ENCODE results near the gene ATRX. TPM values are rescaled to one million over a fixed set of nuclear protein-coding genes. Genes with fewer than 3 reads are reported as not detected.
"Not testable (repeated sequence)": the region's sequence is repeated elsewhere in the genome, so short reads cannot be mapped to it uniquely, and the experiment has no call there.

Gene ATRX
- total RNA-seq, 1 donor from 2014 or later, result 97.7 TPM

GRCh38 chrX:77635373-77635772 is 150.6 kb downstream of the ATRX start:
- no peak for DNase-seq (ENCODE audit: low spot score)

DNA sequence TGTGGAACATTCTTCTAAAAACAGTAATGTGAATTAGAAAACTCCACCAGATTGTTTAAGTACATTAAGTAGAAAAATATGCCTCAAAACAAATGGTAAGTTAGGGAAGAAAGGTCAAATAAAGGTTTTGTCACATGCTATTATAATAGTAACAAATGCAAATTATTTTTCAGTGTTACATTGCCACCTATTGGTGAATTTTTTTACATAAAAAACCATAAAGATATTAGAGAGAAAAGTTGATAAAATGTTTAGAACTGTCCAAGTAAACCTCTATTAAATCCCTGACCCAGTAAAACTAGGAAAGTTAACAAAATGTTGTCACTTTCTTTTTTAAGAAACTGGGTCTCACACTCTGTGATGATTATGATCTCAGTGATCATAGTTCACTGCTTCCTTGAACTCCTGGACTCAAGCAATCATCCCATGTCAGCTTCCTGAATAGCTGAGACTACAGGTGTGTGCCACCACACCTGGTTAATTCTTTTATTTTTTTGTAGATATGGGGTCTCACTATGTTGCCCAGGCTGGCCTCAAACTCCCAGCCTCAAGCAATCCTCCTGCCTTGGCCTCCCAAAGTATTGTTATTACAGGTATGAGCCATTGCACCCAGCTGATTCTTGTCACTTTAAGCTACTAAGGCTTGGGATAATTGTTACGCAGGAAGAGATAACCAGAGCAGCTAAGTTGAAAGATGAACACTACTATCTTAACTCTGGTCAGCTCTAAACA is 157.6 kb downstream of the ATRX start:
- no peak for DNase-seq (ENCODE audit: low spot score)

DNA sequence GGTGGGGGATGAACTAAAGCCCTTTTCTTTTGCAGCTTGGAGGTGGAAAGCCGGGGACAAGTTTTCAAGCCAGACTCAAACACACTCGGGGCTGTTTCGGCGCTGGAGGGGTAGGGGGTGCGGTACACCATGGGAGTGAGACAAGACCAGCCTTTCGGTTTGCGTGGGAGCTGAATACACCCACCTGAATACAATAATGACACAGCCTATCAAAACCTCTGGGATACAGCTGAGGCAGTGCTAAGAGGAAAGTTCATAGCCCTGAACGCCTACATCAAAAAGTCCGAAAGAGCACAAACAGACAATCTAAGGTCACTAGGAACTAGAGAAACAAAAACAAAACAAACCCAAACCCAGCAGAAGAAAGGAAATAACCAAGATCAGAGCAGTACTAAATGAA is 163.3 kb downstream of the ATRX start:
- no peak for DNase-seq (ENCODE audit: low spot score)

- DNase-seq (ENCODE audit: low spot score), result no peak
Measured at GRCh38 chrX:77622233-77622632, 163.8 kb downstream of the ATRX start.

- not testable (repeated sequence) for DNase-seq (ENCODE audit: low spot score)
Measured at GRCh38 chrX:77621453-77621852, 164.6 kb downstream of the ATRX start.

- DNase-seq (ENCODE audit: low spot score), result no peak
Measured at GRCh38 chrX:77617206-77617605, 168.8 kb downstream of the ATRX start.

- DNase-seq (ENCODE audit: low spot score), result no peak
Measured at GRCh38 chrX:77603635-77604336, 182.2 kb downstream of the ATRX start.

GRCh38 chrX:77597511-77597910 is 188.5 kb downstream of the ATRX start:
- DNase-seq (ENCODE audit: low spot score), result no peak

DNA sequence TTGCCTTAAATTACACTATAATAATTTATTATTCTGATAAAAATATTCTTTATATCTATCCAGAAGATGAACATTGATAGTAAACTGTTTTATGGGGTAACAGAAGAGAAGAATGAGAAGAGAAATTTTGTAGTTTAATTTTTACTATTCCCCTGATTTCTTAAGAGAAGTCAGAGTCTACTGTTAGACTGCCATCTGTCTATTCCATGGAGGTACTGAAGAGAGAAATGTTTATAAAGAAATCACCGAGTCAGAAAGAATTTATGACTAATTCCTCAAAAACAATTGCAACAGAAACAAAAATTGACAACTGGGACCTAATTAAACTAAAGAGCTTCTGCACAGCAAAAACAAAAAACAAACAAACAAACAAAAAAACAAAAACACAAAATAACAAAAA is 188.9 kb downstream of the ATRX start:
- no peak for DNase-seq (ENCODE audit: low spot score)

DNA sequence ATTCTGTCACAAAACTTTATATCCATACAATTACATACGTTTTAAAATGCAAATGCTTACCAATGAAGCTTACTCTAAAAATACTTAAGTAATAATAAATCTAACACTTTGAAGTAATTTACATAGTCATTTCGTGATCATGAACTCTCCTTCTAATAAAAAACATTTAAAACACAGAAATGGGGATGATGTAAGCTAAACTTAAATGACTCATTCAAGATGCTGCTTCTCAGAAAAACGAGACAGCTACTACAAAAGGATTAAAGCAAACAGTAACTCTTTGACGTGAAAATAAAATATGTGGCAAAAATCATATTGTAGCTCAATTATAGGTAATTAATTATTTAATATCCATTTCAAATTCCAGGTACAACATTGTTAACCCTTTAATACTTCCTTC is 190.2 kb downstream of the ATRX start:
- DNase-seq (ENCODE audit: low spot score), result no peak

DNA sequence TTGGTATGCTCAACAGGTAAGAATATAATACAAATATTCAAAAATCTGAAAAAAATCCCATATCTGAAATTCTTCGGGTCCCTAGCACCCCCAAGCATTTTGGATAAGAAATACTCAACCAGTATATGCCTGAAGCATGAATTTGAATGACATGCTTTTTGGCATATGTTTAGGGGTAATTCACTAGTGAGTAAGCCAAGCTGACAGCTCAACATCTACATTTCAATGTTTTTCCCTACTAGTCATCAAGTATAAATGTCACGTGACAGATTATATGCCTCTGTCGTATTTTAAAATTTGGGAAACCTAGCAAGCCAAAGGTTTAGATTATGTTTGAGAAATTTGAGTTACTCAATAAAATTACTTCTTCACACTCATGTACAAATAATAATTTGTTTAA is 213.7 kb downstream of the ATRX start:
- DNase-seq (ENCODE audit: low spot score), result no peak

DNA sequence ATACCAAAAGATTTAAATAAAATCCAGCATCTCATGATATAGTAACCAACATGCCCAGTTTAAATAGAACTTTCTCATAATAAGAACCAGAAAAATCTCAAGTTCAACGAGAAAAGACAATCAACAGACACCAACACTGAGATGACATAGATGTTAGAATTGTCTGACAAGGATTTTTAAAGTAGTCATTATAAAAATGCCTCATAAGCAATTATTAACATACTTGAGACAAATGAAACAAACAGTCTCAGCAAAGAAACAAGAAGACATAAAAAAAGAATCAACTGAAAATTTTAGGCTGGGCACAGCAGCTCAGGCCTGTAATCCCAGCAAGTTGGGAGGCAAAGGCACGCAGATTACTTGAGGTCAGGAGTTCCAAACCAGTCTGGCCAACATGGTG is 220.7 kb downstream of the ATRX start:
- DNase-seq (ENCODE audit: low spot score), result no peak

- DNase-seq (ENCODE audit: low spot score), result no peak
Measured at GRCh38 chrX:77564823-77565222, 221.2 kb downstream of the ATRX start.

- no peak for DNase-seq (ENCODE audit: low spot score)
Measured at GRCh38 chrX:77561372-77561771, 224.6 kb downstream of the ATRX start.

DNA sequence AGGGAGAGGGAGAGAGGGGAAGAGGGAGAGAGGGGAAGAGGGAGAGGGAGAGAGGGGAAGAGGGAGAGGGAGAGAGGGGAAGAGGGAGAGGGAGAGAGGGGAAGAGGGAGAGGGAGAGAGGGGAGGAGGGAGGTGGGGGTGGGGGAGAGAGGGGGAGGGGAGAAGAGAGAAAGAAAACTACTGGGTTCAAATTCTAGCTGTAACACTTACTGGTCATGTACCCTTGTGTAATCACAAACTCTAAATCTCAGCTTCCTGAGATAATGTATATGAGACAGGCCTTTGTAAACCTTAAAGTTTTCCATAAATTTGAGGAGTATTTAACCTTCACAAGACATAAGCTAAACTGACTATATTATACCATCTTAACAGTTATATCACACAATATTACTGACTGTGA is 229.7 kb downstream of the ATRX start:
- DNase-seq (ENCODE audit: low spot score), result no peak

GRCh38 chrX:77548751-77549150 is 237.3 kb downstream of the ATRX start:
- DNase-seq (ENCODE audit: low spot score), result no peak

DNA sequence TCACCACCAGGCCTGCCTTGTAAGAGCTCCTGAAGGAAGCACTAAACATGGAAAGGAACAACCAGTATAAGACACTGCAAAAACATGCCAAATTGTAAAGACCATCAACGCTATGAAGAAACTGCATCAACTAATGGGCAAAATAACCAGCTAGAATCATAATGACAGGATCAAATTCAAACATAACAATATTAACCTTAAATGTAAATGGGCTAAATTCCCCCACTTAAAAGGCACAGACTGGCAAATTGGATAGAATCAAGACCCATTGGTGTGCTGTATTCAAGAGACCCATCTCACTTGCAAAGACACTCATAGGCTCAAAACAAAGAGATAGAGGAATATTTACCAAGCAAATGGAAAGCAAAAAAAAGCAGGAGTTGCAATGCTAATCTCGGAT is 246.2 kb downstream of the ATRX start:
- not testable (repeated sequence) for DNase-seq (ENCODE audit: low spot score)

DNA sequence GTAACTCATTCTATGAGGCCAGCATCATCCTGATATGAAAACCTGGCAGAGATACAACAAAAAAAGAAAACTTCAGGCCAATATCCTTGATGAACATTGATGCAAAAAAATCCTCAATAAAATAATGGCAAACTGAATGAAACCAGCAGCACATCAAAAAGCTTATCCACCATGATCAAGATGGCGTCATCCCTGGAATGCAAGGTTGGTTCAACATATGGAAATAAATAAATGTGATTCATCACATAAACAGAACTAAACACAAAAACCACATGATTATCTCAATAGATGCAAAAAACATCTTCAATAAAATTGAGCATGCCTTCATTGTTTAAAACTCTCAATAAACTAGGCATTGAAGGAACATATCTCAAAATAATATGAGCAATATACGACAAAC is 254.8 kb downstream of the ATRX start:
- not testable (repeated sequence) for DNase-seq (ENCODE audit: low spot score)

DNA sequence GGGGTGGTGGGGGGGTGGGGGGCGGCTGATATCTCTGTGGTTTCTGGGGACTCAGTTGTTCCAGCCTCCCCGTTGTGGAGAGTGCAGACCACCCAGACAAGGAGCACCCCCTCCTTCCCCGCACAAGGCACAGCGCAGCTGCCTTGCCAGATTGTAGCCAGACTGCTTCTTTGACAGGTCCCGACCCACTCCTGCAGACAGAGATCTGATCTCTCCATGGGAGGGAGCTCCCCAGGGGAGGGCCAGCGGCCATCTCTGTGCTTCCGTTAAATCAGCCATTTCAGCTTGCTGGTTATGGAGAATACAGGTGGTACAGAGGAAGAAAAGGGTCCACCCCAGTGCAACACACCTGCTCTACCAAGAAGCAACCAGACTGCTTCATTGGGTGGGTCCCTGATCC is 258.0 kb downstream of the ATRX start:
- no peak for DNase-seq (ENCODE audit: low spot score)

DNA sequence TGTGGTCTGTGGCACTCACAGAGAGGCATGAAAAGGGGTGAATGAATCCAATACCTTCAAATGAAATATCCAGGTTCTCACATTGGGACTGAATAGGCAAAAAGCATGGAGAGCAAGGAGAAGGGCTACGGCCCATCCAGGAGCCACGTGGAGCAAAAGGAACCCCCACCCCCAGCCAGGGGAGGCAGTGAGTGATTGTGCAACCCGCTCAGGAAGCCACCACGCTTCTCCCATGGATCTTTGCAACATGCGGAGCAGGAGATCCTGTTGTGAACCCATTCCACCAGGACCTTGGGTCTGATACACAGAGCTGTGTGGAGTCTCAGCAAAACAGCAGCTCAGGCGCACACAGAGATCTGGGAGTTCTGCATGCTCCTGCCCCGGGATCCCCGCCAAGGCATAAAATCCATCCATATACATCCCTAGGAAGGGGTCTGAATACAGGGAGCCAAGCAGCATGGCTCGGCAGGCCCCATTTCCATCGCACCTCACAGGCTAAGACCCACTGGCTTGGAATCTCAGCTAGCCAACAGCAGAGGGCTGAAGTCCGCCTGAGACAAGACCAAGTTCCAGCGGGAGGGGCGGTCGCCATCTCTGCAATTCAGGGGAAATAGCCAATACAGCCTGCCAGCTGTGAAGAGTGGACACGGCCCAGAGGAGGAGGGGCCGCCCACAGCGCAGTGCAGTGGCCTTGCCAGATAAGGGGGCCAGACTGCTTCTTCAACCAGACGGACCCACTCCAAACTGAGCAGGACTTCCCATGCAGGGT is 258.6 kb downstream of the ATRX start:
- DNase-seq (ENCODE audit: low spot score), result no peak

DNA sequence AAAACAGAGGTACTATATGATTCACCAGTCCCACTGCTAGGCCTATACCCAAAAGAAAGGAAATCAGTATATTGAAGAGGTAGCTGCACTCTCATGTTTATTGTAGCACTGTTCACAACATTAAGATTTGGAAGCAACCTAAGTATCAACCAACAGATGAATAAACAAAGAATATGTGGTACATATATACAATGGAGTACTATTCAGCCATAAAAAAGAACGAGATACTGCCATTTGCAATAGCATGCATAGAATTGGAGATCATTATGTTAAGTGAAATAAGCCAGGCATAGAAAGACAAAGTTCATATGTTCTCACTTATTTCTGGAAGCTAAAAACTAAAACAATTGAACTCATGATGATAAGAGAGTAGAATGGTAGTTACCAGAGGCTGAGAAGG is 266.3 kb downstream of the ATRX start:
- no peak for DNase-seq (ENCODE audit: low spot score)

GRCh38 chrX:77514177-77514576 is 271.8 kb downstream of the ATRX start:
- DNase-seq (ENCODE audit: low spot score), result no peak

Data from mesenteric fat pad (tissue), 1 donor.